Jurkat, Clone E6-1 (cell line): ENCODE results near the gene POU3F1.

Experiments
- DNase-seq: peaks from one replicate; pipeline ENCODE4 v3.0.0-alpha.2; 2011; ENCODE audit warnings: low read depth, low spot score
- H3K4me3 ChIP-seq: 2 replicates; pipeline ENCODE4 v1.5.1; 2011; ENCODE audit warnings: mild to moderate bottlenecking, low read length, control low read depth, moderate library complexity

The POU3F1 gene

GRCh38 chr1:38053416-38054091 lies 7.0 kb upstream of the POU3F1 start:
- DNase-seq: no peak
- H3K4me3 ChIP-seq: no peak overlapping the region

- no peak for DNase-seq
- no peak overlapping the region for H3K4me3 ChIP-seq
Observed at GRCh38 chr1:38052750-38053415, 6.3 kb upstream of the POU3F1 start.

GRCh38 chr1:38051079-38051543 lies 4.5 kb upstream of the POU3F1 start:
- no peak for DNase-seq
- H3K4me3 ChIP-seq: no peak overlapping the region

- DNase-seq: no peak
- H3K4me3 ChIP-seq: no peak overlapping the region
Observed at GRCh38 chr1:38050397-38051078, 3.9 kb upstream of the POU3F1 start.

- no peak for DNase-seq
- H3K4me3 ChIP-seq: no peak overlapping the region
Observed at GRCh38 chr1:38047603-38048141, 1.1 kb upstream of the POU3F1 start.

GRCh38 chr1:38046884-38047602 lies 450 bp upstream of the POU3F1 start:
- peak; percentile 39 for DNase-seq
- peak overlapping the region; percentile 29 for H3K4me3 ChIP-seq

GRCh38 chr1:38045401-38046332 lies 926 bp downstream of the POU3F1 start:
- no peak overlapping the region for H3K4me3 ChIP-seq
- DNase-seq: no peak

GRCh38 chr1:38044221-38045215 lies 2.1 kb downstream of the POU3F1 start:
- DNase-seq: no peak

GRCh38 chr1:38043036-38043747 lies 3.4 kb downstream of the POU3F1 start:
- DNase-seq: no peak
- H3K4me3 ChIP-seq: no peak overlapping the region

More at GRCh38 chr1:38044221-38045215, 2.1 kb downstream of the POU3F1 start:
- no peak overlapping the region for H3K4me3 ChIP-seq

- H3K4me3 ChIP-seq: no peak overlapping the region
- no peak for DNase-seq
Observed at GRCh38 chr1:38041936-38042834, 4.4 kb downstream of the POU3F1 start.

GRCh38 chr1:38039331-38040088 lies 7.1 kb downstream of the POU3F1 start:
- no peak for DNase-seq
- H3K4me3 ChIP-seq: no peak overlapping the region

GRCh38 chr1:38038861-38039260 lies 7.7 kb downstream of the POU3F1 start:
- DNase-seq: no peak
- H3K4me3 ChIP-seq: no peak overlapping the region

- no peak for DNase-seq
- no peak overlapping the region for H3K4me3 ChIP-seq
Observed at GRCh38 chr1:38037221-38037939, 9.2 kb downstream of the POU3F1 start.

GRCh38 chr1:38034871-38035270 lies 11.7 kb downstream of the POU3F1 start:
- H3K4me3 ChIP-seq: no peak overlapping the region
- no peak for DNase-seq
